Caco-2 (cell line): ENCODE measurements around the gene PRKAR1B. TPM values are rescaled to one million over a fixed set of nuclear protein-coding genes. Genes with fewer than 3 reads are reported as not detected.

Source experiments
- BruUV-seq: library from RNA; stranded (reverse); fragments of 400-500 nt; replicated peaks from 2 replicates; lab custom pipeline; 2021; lab: Mats Ljungman, UMichigan
- CTCF ChIA-PET: fragments of 300-600 bp; sonication (Branson Sonifier 250); formaldehyde crosslinking; loops from one replicate; lab custom pipeline; 2022; ENCODE audit warnings: antibody characterized with exemption; lab: Charles Lee
- POLR2A ChIA-PET: fragments of 300-600 bp; sonication (Branson Sonifier 250); formaldehyde crosslinking; loops from one replicate; lab custom pipeline; 2022; ENCODE audit warnings: antibody characterized with exemption; lab: Charles Lee
- DNase-seq, 2 experiments: peaks; one replicate each; pipeline versions ENCODE4 v3.0.0 to v3.0.0-alpha.2; 2020 to 2022
- H3K27me3 ChIP-seq: replicated peaks from 2 replicates; pipeline ENCODE4 v1.6.0; 2011; ENCODE audit warnings: low read length; ENCODE audit not compliant: control insufficient read depth, insufficient read depth
- H3K36me3 ChIP-seq: 2 replicates; pipeline ENCODE4 v1.5.1; 2011; ENCODE audit warnings: low read length; ENCODE audit not compliant: control insufficient read depth, insufficient read depth
- H3K4me1 ChIP-seq: fragments of 250-450 bp; sonication (Bioruptor Pico); 2 replicates; pipeline ENCODE4 v1.5.1; 2020; ENCODE audit warnings: mild to moderate bottlenecking
- H3K4me3 ChIP-seq: 2 replicates; pipeline ENCODE4 v1.5.1; 2011; ENCODE audit warnings: low read depth, mild to moderate bottlenecking, control low read depth, low read length
- H3K9me3 ChIP-seq: fragments of 250-450 bp; sonication (Bioruptor Pico); 2 replicates; pipeline ENCODE4 v1.5.1; 2020; ENCODE audit warnings: mild to moderate bottlenecking, moderate library complexity
- H3K27ac Mint-ChIP-seq: one replicate; pipeline ENCODE4 v1.8.0; 2022; ENCODE audit warnings: mixed read lengths; ENCODE audit not compliant: unreplicated experiment
- H3K27me3 Mint-ChIP-seq: one replicate; pipeline ENCODE4 v1.8.0; 2022; ENCODE audit warnings: mixed read lengths; ENCODE audit not compliant: insufficient read depth, unreplicated experiment
- H3K36me3 Mint-ChIP-seq: one replicate; pipeline ENCODE4 v1.8.0; 2022; ENCODE audit warnings: mild to moderate bottlenecking, mixed read lengths; ENCODE audit not compliant: insufficient read depth, unreplicated experiment
- H3K4me1 Mint-ChIP-seq: one replicate; pipeline ENCODE4 v1.8.0; 2022; ENCODE audit warnings: low read depth, mixed read lengths; ENCODE audit not compliant: unreplicated experiment
- H3K4me3 Mint-ChIP-seq: one replicate; pipeline ENCODE4 v1.8.0; 2022; ENCODE audit warnings: mild to moderate bottlenecking, moderate library complexity, mixed read lengths; ENCODE audit not compliant: unreplicated experiment
- H3K9me3 Mint-ChIP-seq: one replicate; pipeline ENCODE4 v1.8.0; 2022; ENCODE audit warnings: mixed read lengths; ENCODE audit not compliant: unreplicated experiment
- intact Hi-C: fragments of 100-400 bp; cut with micrococcal nuclease; formaldehyde crosslinking; loops from one replicate; pipeline ENCODE4 v1.10.0; 2022; ENCODE audit not compliant: unreplicated experiment
- total RNA-seq: library from RNA; stranded (reverse); gene quantifications from 2 replicates; pipeline ENCODE4 v1.2.3, GENCODE V29; 2022
- TF ChIP-seq, protein P1 (sequence below), 2 experiments: fragments of 200-600 bp in 1 of 2; IDR thresholded peaks; 1 replicate in 1 of 2; 2 replicates in 1 of 2; pipeline versions ENCODE4 v1.5.1 to v1.8.0; 2011 to 2022; ENCODE audit warnings: antibody characterized with exemption in 1 of 2, control low read depth in 1 of 2, inconsistent platforms in 1 of 2, low read depth in 1 of 2, low read length in 1 of 2, mild to moderate bottlenecking in 1 of 2, moderate library complexity in 1 of 2; ENCODE audit not compliant: insufficient read depth in 1 of 2, severe bottlenecking in 1 of 2, unreplicated experiment in 1 of 2

Gene PRKAR1B
- total RNA-seq, 1 experiment from 2014 or later, result 56.6 TPM

DNA sequence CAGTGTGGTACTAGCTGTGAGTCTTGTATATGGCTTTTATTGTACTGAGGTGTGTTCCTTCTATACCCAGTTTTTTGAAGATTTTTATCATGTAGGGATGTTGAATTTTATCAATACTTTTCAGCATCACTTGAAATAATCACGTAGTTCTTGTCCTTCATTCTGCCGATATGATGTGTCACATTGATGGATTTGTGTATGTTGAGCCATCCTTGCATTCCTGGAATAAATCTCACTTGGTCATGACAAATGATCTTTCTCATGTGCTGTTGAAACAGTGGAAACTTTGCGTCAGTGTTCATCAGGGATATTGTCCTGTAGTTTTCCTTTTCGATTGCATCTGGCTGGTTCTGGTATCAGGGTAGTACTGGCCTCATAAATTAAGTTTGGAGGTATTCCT is 7.1 kb upstream of the PRKAR1B start:
- intact Hi-C loops, result no loop called here
- Histone ChIP-seq H3K36me3 (peaks cover 4% of the 10 kb centered on the region; the same call in 1 of the 2 replicates), H3K4me3 (no peak overlapping the region), H3K9me3 (peaks cover 12% of the 10 kb centered on the region), H3K27me3 (no peaks in the 10 kb centered on the region), H3K4me1 (0 out of 2 replicates have a peak, but pooled peaks cover 3% of the 10 kb centered on the region)
- no peaks in the 10 kb centered on the region for H3K9me3 Mint-ChIP-seq
- H3K36me3 Mint-ChIP-seq, result peaks cover 21% of the 10 kb centered on the region
- TF ChIP-seq, protein P1, sequence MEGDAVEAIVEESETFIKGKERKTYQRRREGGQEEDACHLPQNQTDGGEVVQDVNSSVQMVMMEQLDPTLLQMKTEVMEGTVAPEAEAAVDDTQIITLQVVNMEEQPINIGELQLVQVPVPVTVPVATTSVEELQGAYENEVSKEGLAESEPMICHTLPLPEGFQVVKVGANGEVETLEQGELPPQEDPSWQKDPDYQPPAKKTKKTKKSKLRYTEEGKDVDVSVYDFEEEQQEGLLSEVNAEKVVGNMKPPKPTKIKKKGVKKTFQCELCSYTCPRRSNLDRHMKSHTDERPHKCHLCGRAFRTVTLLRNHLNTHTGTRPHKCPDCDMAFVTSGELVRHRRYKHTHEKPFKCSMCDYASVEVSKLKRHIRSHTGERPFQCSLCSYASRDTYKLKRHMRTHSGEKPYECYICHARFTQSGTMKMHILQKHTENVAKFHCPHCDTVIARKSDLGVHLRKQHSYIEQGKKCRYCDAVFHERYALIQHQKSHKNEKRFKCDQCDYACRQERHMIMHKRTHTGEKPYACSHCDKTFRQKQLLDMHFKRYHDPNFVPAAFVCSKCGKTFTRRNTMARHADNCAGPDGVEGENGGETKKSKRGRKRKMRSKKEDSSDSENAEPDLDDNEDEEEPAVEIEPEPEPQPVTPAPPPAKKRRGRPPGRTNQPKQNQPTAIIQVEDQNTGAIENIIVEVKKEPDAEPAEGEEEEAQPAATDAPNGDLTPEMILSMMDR (IDR thresholded peaks at IDR 0.05; ENCODE audit: insufficient read depth in 1 of 2, low read depth in 1 of 2, low read length in 1 of 2, severe bottlenecking in 1 of 2, unreplicated experiment in 1 of 2), result no peak
- H3K4me1 Mint-ChIP-seq, result peaks cover 9% of the 10 kb centered on the region
- no peaks in the 10 kb centered on the region for H3K27me3 Mint-ChIP-seq
- POLR2A ChIA-PET, result no interaction called here
- BruUV-seq, result no TSS peak
- CTCF ChIA-PET, result no interaction called here
- no peak for DNase-seq
- H3K4me3 Mint-ChIP-seq, result no peak overlapping the region
- no peak overlapping the region for H3K27ac Mint-ChIP-seq

DNA sequence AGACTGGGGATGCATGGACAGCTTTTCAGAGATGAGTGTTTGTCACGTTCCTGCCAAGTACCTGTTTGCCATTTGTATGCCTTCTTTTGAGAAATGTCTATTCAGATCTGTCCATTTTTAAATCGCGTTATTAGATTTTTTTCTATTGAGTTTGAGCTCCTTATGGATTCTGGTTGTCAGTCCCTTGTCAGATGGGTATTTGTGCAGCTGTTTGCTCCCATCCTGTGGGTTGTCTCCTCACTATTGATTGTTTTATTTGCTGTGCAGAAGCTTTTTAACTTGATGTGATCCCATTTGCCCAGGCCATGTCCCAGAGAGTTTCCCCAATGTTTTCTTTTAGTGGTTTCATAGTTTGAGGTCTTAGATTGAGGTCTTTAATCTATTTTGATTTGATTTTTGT is 5.5 kb upstream of the PRKAR1B start:
- Histone ChIP-seq H3K9me3 (peaks cover 12% of the 10 kb centered on the region), H3K27me3 (no peaks in the 10 kb centered on the region), H3K4me1 (0 out of 2 replicates have a peak, but pooled peaks cover 3% of the 10 kb centered on the region), H3K36me3 (peaks cover 4% of the 10 kb centered on the region; the same call in 1 of the 2 replicates), H3K4me3 (no peak overlapping the region)
- Mint-ChIP-seq H3K27me3 (no peaks in the 10 kb centered on the region), H3K27ac (no peak overlapping the region), H3K36me3 (peaks cover 18% of the 10 kb centered on the region), H3K9me3 (no peaks in the 10 kb centered on the region), H3K4me3 (no peak overlapping the region), H3K4me1 (peaks cover 2% of the 10 kb centered on the region)
- ChIA-PET POLR2A (no interaction called here), CTCF (no interaction called here)
- intact Hi-C loops, result no loop called here
- TF ChIP-seq, protein P1 (IDR thresholded peaks at IDR 0.05; ENCODE audit: insufficient read depth in 1 of 2, low read depth in 1 of 2, low read length in 1 of 2, severe bottlenecking in 1 of 2, unreplicated experiment in 1 of 2), result no peak
- BruUV-seq, result no TSS peak
- DNase-seq, result no peak

GRCh38 chr7:732094-732541 is 5.0 kb upstream of the PRKAR1B start:
- Mint-ChIP-seq H3K4me1 (no peaks in the 10 kb centered on the region), H3K27me3 (no peaks in the 10 kb centered on the region), H3K4me3 (no peak overlapping the region), H3K36me3 (peaks cover 22% of the 10 kb centered on the region), H3K9me3 (no peaks in the 10 kb centered on the region), H3K27ac (no peak overlapping the region)
- Histone ChIP-seq H3K9me3 (peaks cover 12% of the 10 kb centered on the region), H3K4me3 (no peak overlapping the region), H3K27me3 (no peaks in the 10 kb centered on the region), H3K4me1 (0 out of 2 replicates have a peak, but pooled peaks cover 3% of the 10 kb centered on the region), H3K36me3 (peaks cover 4% of the 10 kb centered on the region; the same call in 1 of the 2 replicates)
- intact Hi-C loops, result no loop called here
- no TSS peak for BruUV-seq
- TF ChIP-seq, protein P1 (IDR thresholded peaks at IDR 0.05; ENCODE audit: insufficient read depth in 1 of 2, low read depth in 1 of 2, low read length in 1 of 2, severe bottlenecking in 1 of 2, unreplicated experiment in 1 of 2), result no peak
- CTCF ChIA-PET, result no interaction called here
- peak; percentile 25 to 41 for DNase-seq
- POLR2A ChIA-PET, result no interaction called here
